H1 (cell line): ENCODE data around the gene CFAP58. TPM values are rescaled to one million over a fixed set of nuclear protein-coding genes. Genes with fewer than 3 reads are reported as not detected.

Experiments
- CTCF ChIA-PET: fragments of 300-600 bp; sonication (Branson Sonifier 250); formaldehyde crosslinking; loops from one replicate; lab custom pipeline; 2021; ENCODE audit not compliant: partially characterized antibody; lab: Charles Lee
- POLR2A ChIA-PET: fragments of 300-600 bp; sonication (Branson Sonifier 250); formaldehyde crosslinking; loops from one replicate; lab custom pipeline; 2021; ENCODE audit warnings: inconsistent platforms; ENCODE audit not compliant: partially characterized antibody; lab: Charles Lee
- DNase-seq, 2 experiments: peaks; one replicate each; pipeline versions ENCODE4 v3.0.0 to v3.0.0-alpha.2; 2010 to 2022; ENCODE audit warnings: low spot score in 2 of 2, low read depth in 1 of 2, mixed read lengths in 1 of 2
- FAIRE-seq: peaks from 2 replicates; lab custom pipeline; 2011; peaks lifted over from hg19 to GRCh38; lab: Jason Lieb, UNC
- H2AFZ ChIP-seq: 2 replicates; pipeline ENCODE4 v1.8.1; 2012; ENCODE audit warnings: low read length, inconsistent platforms
- H2AK5ac ChIP-seq: 2 replicates; pipeline ENCODE4 v1.6.1; 2013; ENCODE audit warnings: low read depth, low read length
- H2BK120ac ChIP-seq: replicated peaks from 2 replicates; pipeline ENCODE3; 2013; ENCODE audit warnings: low read depth, low read length, inconsistent platforms
- H2BK12ac ChIP-seq: 2 replicates; pipeline ENCODE4 v1.6.1; 2013; ENCODE audit warnings: low read depth, low read length
- H2BK15ac ChIP-seq: 2 replicates; pipeline ENCODE4 v1.6.1; 2013; ENCODE audit warnings: low read length
- H2BK20ac ChIP-seq: 2 replicates; pipeline ENCODE4 v1.6.1; 2013; ENCODE audit warnings: low read length
- H2BK5ac ChIP-seq: 2 replicates; pipeline ENCODE4 v1.6.1; 2013; ENCODE audit warnings: low read depth, low read length
- H3K14ac ChIP-seq: 2 replicates; pipeline ENCODE4 v1.6.1; 2013; ENCODE audit warnings: inconsistent platforms; ENCODE audit not compliant: insufficient read length
- H3K18ac ChIP-seq: 2 replicates; pipeline ENCODE4 v1.6.1; 2013; ENCODE audit warnings: low read length; ENCODE audit errors: extremely low read depth
- H3K23ac ChIP-seq: 2 replicates; pipeline ENCODE4 v1.6.1; 2013; ENCODE audit warnings: inconsistent platforms; ENCODE audit not compliant: insufficient read length
- H3K23me2 ChIP-seq: 2 replicates; pipeline ENCODE4 v1.6.1; 2013; ENCODE audit warnings: low read depth, low read length
- H3K27ac ChIP-seq: 2 replicates; pipeline ENCODE4 v1.6.1; 2011; ENCODE audit warnings: low read depth, low read length, inconsistent platforms
- H3K27me3 ChIP-seq, 4 experiments: replicated peaks in 1 of 4; 1 replicate in 1 of 4; 2 replicates in 3 of 4; pipeline versions ENCODE4 v1.6.1 to v1.8.1; 2011 to 2013; ENCODE audit warnings: low read length in 3 of 4, mild to moderate bottlenecking in 3 of 4, inconsistent platforms in 2 of 4, mixed read lengths in 2 of 4, moderate library complexity in 1 of 4; ENCODE audit not compliant: control insufficient read depth in 3 of 4, insufficient read depth in 3 of 4; ENCODE audit errors: extremely low read depth in 1 of 4
- H3K36me3 ChIP-seq, 4 experiments: 2 replicates each; pipeline versions ENCODE4 v1.6.1 to v1.8.1; 2011 to 2013; ENCODE audit warnings: mild to moderate bottlenecking in 4 of 4, low read length in 3 of 4, moderate library complexity in 2 of 4, control low read depth in 1 of 4, inconsistent platforms in 1 of 4; ENCODE audit not compliant: insufficient read depth in 4 of 4, control insufficient read depth in 2 of 4
- H3K4ac ChIP-seq: replicated peaks from 2 replicates; pipeline ENCODE3; 2013; ENCODE audit warnings: low read length, low read depth, mixed read lengths, inconsistent platforms; ENCODE audit not compliant: insufficient read length
- H3K4me1 ChIP-seq, 4 experiments: replicated peaks in 1 of 4; 1 replicate in 1 of 4; 2 replicates in 3 of 4; pipeline versions ENCODE4 v1.6.1 to v1.8.1; 2011 to 2013; ENCODE audit warnings: low read length in 3 of 4, inconsistent platforms in 2 of 4, mixed read lengths in 1 of 4; ENCODE audit not compliant: insufficient read depth in 4 of 4, control insufficient read depth in 3 of 4
- H3K4me2 ChIP-seq, 2 experiments: 2 replicates each; pipeline versions ENCODE4 v1.6.1 to v1.8.1; 2011 to 2013; ENCODE audit warnings: low read depth in 2 of 2, low read length in 2 of 2, control low read depth in 1 of 2, inconsistent platforms in 1 of 2, mild to moderate bottlenecking in 1 of 2; ENCODE audit not compliant: insufficient read depth in 1 of 2
- H3K4me3 ChIP-seq, 4 experiments: fragments of 200-600, 300-600 bp in 1 of 4; sonication (generic), shearing (Covaris generic), sonication (Bioruptor Twin) in 1 of 4; 2 replicates each; pipeline versions ENCODE4 v1.5.1 to v1.8.1; 2011 to 2016; ENCODE audit warnings: low read length in 4 of 4, low read depth in 3 of 4, control low read depth in 2 of 4, inconsistent platforms in 2 of 4, mild to moderate bottlenecking in 2 of 4, mixed read lengths in 1 of 4, moderate library complexity in 1 of 4; ENCODE audit not compliant: insufficient read depth in 2 of 4; ENCODE audit errors: extremely low read depth in 1 of 4
- H3K56ac ChIP-seq: replicated peaks from 2 replicates; pipeline ENCODE3; 2013; ENCODE audit warnings: low read depth, mild to moderate bottlenecking, mixed read lengths, low read length, inconsistent platforms; ENCODE audit not compliant: insufficient read length
- H3K79me1 ChIP-seq: 2 replicates; pipeline ENCODE4 v1.6.1; 2013; ENCODE audit warnings: low read depth, low read length, control low read depth
- H3K79me2 ChIP-seq, 2 experiments: 2 replicates each; pipeline versions ENCODE4 v1.6.1 to v1.8.1; 2012 to 2013; ENCODE audit warnings: low read length in 2 of 2, mild to moderate bottlenecking in 2 of 2, inconsistent platforms in 1 of 2; ENCODE audit not compliant: insufficient read depth in 2 of 2, control insufficient read depth in 1 of 2
- H3K9ac ChIP-seq, 4 experiments: replicated peaks in 1 of 4; 1 replicate in 1 of 4; 2 replicates in 3 of 4; pipeline versions ENCODE4 v1.6.1 to v1.8.1; 2011 to 2013; ENCODE audit warnings: low read depth in 3 of 4, low read length in 3 of 4, control low read depth in 2 of 4, mild to moderate bottlenecking in 2 of 4, moderate library complexity in 2 of 4, inconsistent platforms in 1 of 4; ENCODE audit errors: extremely low read depth in 1 of 4
- H3K9me3 ChIP-seq, 2 experiments: 2 replicates each; pipeline versions ENCODE4 v1.6.1 to v1.8.1; 2012 to 2013; ENCODE audit warnings: mild to moderate bottlenecking in 2 of 2, moderate library complexity in 2 of 2, control low read depth in 1 of 2, inconsistent platforms in 1 of 2, low read depth in 1 of 2, low read length in 1 of 2, mixed read lengths in 1 of 2; ENCODE audit not compliant: insufficient read depth in 2 of 2
- H4K20me1 ChIP-seq, 2 experiments: replicated peaks in 1 of 2; 2 replicates each; pipeline versions ENCODE3 to v1.8.1; 2011 to 2013; ENCODE audit warnings: inconsistent platforms in 2 of 2, low read length in 2 of 2, mild to moderate bottlenecking in 1 of 2; ENCODE audit not compliant: insufficient read depth in 2 of 2, control insufficient read depth in 1 of 2
- H4K5ac ChIP-seq: 2 replicates; pipeline ENCODE4 v1.6.1; 2013; ENCODE audit warnings: low read length, low read depth, mixed read lengths, inconsistent platforms; ENCODE audit not compliant: insufficient read length
- H4K8ac ChIP-seq: 2 replicates; pipeline ENCODE4 v1.8.0; 2013; ENCODE audit warnings: mild to moderate bottlenecking, moderate library complexity, low read length, inconsistent platforms; ENCODE audit not compliant: insufficient read depth; ENCODE audit errors: extremely low read depth
- H4K91ac ChIP-seq: replicated peaks from 2 replicates; pipeline ENCODE3; 2013; ENCODE audit warnings: low read length, mixed read lengths, inconsistent platforms; ENCODE audit not compliant: insufficient read length
- CBX8 ChIP-seq: fragments of 300-800, 300-1000 bp; sonication (generic); IDR thresholded peaks from 2 replicates; pipeline ENCODE4 v1.7.1; 2016; ENCODE audit warnings: low read depth, low read length, borderline replicate concordance
- CHD1 ChIP-seq: IDR thresholded peaks from 2 replicates; pipeline ENCODE4 v1.6.1; 2012; ENCODE audit warnings: low read depth, low read length, improper control_type of control experiment
- GTF2F1 ChIP-seq: IDR thresholded peaks from 2 replicates; pipeline ENCODE4 v1.6.1; 2012; ENCODE audit warnings: low read depth, low read length, improper control_type of control experiment, borderline replicate concordance
- MAFK ChIP-seq: IDR thresholded peaks from 2 replicates; pipeline ENCODE4 v1.6.1; 2012; ENCODE audit warnings: low read depth, mild to moderate bottlenecking, improper control_type of control experiment, low read length
- RNF2 ChIP-seq: fragments of 200-900, 300-1000 bp; sonication (generic); IDR thresholded peaks from 2 replicates; pipeline ENCODE4 v1.7.1; 2016; ENCODE audit warnings: borderline replicate concordance, low read depth, mild to moderate bottlenecking, antibody characterized with exemption, low read length; ENCODE audit not compliant: poor library complexity, severe bottlenecking; ENCODE audit errors: missing control alignments
- SIRT6 ChIP-seq: IDR thresholded peaks from one replicate; pipeline ENCODE4 v1.7.1; 2012; ENCODE audit warnings: low read length, inconsistent platforms
- SIX5 ChIP-seq: IDR thresholded peaks from 2 replicates; pipeline ENCODE4 v1.6.1; 2011; ENCODE audit warnings: mild to moderate bottlenecking, low read depth, low read length
- SP4 ChIP-seq: IDR thresholded peaks from 2 replicates; pipeline ENCODE4 v1.6.1; 2012; ENCODE audit warnings: low read length, inconsistent platforms
- SUZ12 ChIP-seq: fragments of 200-600 bp; sonication (generic); IDR thresholded peaks from 2 replicates; pipeline ENCODE4 v1.6.1; 2012; ENCODE audit warnings: mild to moderate bottlenecking, inconsistent platforms, low read length, moderate library complexity, mixed read lengths
- TCF12 ChIP-seq: IDR thresholded peaks from 2 replicates; pipeline ENCODE4 v1.6.1; 2011; ENCODE audit warnings: low read depth, mild to moderate bottlenecking, low read length
- ZNF274 ChIP-seq: IDR thresholded peaks from 2 replicates; pipeline ENCODE4 v1.7.0; 2012; ENCODE audit warnings: low read length, borderline replicate concordance; ENCODE audit errors: extremely low read depth
- WGBS, 2 experiments: shearing (Covaris generic) in 1 of 2; methylation state at CpG; one replicate each; pipeline versions ENCODE4 v1.1.6 to v1.1.7; 2013 to 2015; ENCODE audit warnings: low lambda C conversion rate in 2 of 2, mixed read lengths in 2 of 2, inconsistent platforms in 1 of 2, low coverage in 1 of 2, missing lambda C conversion rate in 1 of 2; ENCODE audit not compliant: insufficient replicate concordance in 2 of 2, insufficient coverage in 1 of 2, insufficient read length in 1 of 2; ENCODE audit errors: extremely low coverage in 1 of 2, missing lambda C conversion rate in 1 of 2; 5-methylcytosine and 5-hydroxymethylcytosine counted together
- polyA plus RNA-seq, 7 experiments: library from polyadenylated mRNA; depleted of rRNA in 3 of 7; stranded (reverse) in 5 of 7; unstranded in 2 of 7; fragments of >200 nt in 5 of 7; fragments of 200-250 nt in 2 of 7; gene quantifications; 1 replicate in 5 of 7; 2 replicates in 1 of 7; 4 replicates in 1 of 7; pipeline versions ENCODE4 v1.2.1 to v1.2.3, GENCODE V29; 2011 to 2013; ENCODE audit warnings: missing spikeins in 2 of 7, mixed read lengths in 2 of 7
- total RNA-seq: library from RNA; stranded (reverse); fragmentation: NEBNext Ultra II Directional; extraction: Animal tissue kit (Norgen Biotek cat#: 25700); gene quantifications from 2 replicates; pipeline ENCODE4 v1.2.1, GENCODE V29; 2021

The CFAP58 gene
- total and polyA plus RNA-seq, 2 of the 8 experiments (the other 6 are each of a cell fraction or from before 2014, with no cell fraction given), result 0.32 to 0.71 TPM

- Histone ChIP-seq H2BK5ac (no peak overlapping the region), H3K18ac (no peak overlapping the region), H3K36me3 (peaks cover 0 to 6% (median 0%) of the 10 kb centered on the region in 4 experiments; a peak in 2 of 8 replicates), H2AK5ac (no peak overlapping the region), H3K9me3 (peaks cover 2 to 11% of the 10 kb centered on the region in 2 experiments; a peak in 1 of 4 replicates), H2AFZ (no peak overlapping the region), H2BK20ac (no peak overlapping the region), H3K4ac (no peak overlapping the region), H3K4me2 (no peak overlapping the region), H4K20me1 (no peaks in the 10 kb centered on the region), H3K4me1 (peaks cover 0 to 3% (median 1%) of the 10 kb centered on the region in 4 experiments; a peak in 2 of 7 replicates), H2BK120ac (no peak overlapping the region), H3K27ac (no peak overlapping the region), H4K8ac (no peak overlapping the region), H2BK12ac (no peak overlapping the region), H3K4me3 (no peak overlapping the region), H4K91ac (no peak overlapping the region), H3K56ac (no peak overlapping the region), H2BK15ac (no peak overlapping the region), H3K23ac (no peak overlapping the region), H4K5ac (no peak overlapping the region), H3K14ac (no peak overlapping the region), H3K79me1 (no peaks in the 10 kb centered on the region), H3K9ac (no peak overlapping the region), H3K79me2 (no peaks in the 10 kb centered on the region), H3K23me2 (no peaks in the 10 kb centered on the region; the same call in 1 of the 2 replicates), H3K27me3 (no peaks in the 10 kb centered on the region)
- no peak for DNase-seq
- FAIRE-seq, result no peak
- ChIA-PET POLR2A (no interaction called here), CTCF (interaction anchor here (0.8 to 3.9 kb wide), 10 partner anchors 13 to 254 kb away, joined by 3 to 13 read pairs (median 4); partner anchors contain the start of gene CFAP58)
- WGBS, 2 experiments, result 67% methylated on average over 2 of the region's 2 CpGs; no CpG with 5 or more reads in 1 of the 2 experiments
- TF ChIP-seq GTF2F1 (no peak), SP4 (no peak), TCF12 (no peak), SIX5 (no peak), ZNF274 (no peak), SIRT6 (no peak), SUZ12 (no peak), CBX8 (no peak), CHD1 (no peak), RNF2 (no peak), MAFK (no peak)
Measured at GRCh38 chr10:104368381-104368780, 14.7 kb downstream of the CFAP58 start.
